GM12875 (cell line): Measurements from ENCODE around the gene CKLF.

Experiments
- H3K4me3 ChIP-seq: one replicate; pipeline ENCODE4 v1.5.1; 2011; ENCODE audit warnings: low read depth, low read length, control low read depth
- TF ChIP-seq, protein P1 (sequence below): IDR thresholded peaks from 2 replicates; pipeline ENCODE4 v1.5.1; 2011; ENCODE audit warnings: low read depth, mild to moderate bottlenecking, control low read depth, inconsistent platforms, low read length, moderate library complexity, borderline replicate concordance; ENCODE audit not compliant: insufficient read depth

CKLF gene

GRCh38 chr16:66552286-66553177, at the start of gene CKLF:
Gene CKLF, plus strand, starts transcription at chr16:66552576. Its CDS starts 140 bp downstream, at chr16:66552716.
- TF ChIP-seq, protein P1, sequence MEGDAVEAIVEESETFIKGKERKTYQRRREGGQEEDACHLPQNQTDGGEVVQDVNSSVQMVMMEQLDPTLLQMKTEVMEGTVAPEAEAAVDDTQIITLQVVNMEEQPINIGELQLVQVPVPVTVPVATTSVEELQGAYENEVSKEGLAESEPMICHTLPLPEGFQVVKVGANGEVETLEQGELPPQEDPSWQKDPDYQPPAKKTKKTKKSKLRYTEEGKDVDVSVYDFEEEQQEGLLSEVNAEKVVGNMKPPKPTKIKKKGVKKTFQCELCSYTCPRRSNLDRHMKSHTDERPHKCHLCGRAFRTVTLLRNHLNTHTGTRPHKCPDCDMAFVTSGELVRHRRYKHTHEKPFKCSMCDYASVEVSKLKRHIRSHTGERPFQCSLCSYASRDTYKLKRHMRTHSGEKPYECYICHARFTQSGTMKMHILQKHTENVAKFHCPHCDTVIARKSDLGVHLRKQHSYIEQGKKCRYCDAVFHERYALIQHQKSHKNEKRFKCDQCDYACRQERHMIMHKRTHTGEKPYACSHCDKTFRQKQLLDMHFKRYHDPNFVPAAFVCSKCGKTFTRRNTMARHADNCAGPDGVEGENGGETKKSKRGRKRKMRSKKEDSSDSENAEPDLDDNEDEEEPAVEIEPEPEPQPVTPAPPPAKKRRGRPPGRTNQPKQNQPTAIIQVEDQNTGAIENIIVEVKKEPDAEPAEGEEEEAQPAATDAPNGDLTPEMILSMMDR, result no peak
- H3K4me3 ChIP-seq, result peak within 1 kb of the TSS; percentile 58

- TF ChIP-seq, protein P1, result no peak
These were observed 49.3 kb upstream of the CKLF start for GRCh38 chr16:66503030-66503429.

GRCh38 chr16:66503612-66504011, 48.8 kb upstream of the CKLF start:
- TF ChIP-seq, protein P1, result no peak
- H3K4me3 ChIP-seq, result no peak overlapping the region

More at GRCh38 chr16:66503030-66503429, 49.3 kb upstream of the CKLF start:
- no peak overlapping the region for H3K4me3 ChIP-seq

- TF ChIP-seq, protein P1, result no peak
- no peak overlapping the region for H3K4me3 ChIP-seq
These were observed 44.6 kb upstream of the CKLF start for GRCh38 chr16:66507731-66508239.

- no peak overlapping the region for H3K4me3 ChIP-seq
- TF ChIP-seq, protein P1, result no peak
These were observed 44.0 kb upstream of the CKLF start for GRCh38 chr16:66508248-66508913.

- TF ChIP-seq, protein P1, result no peak
- H3K4me3 ChIP-seq, result no peak overlapping the region
These were observed 43.4 kb upstream of the CKLF start for GRCh38 chr16:66508914-66509496.
